H1 (cell line): Measurements from ENCODE around the gene UBXN4. TPM values are rescaled to one million over a fixed set of nuclear protein-coding genes. Genes with fewer than 3 reads are reported as not detected.

Source experiments
- SP2 ChIP-seq: IDR thresholded peaks from 2 replicates; pipeline ENCODE4 v1.6.1; 2012; ENCODE audit warnings: mild to moderate bottlenecking, low read length, inconsistent platforms
- polyA plus RNA-seq, 7 experiments: library from polyadenylated mRNA; depleted of rRNA in 3 of 7; stranded (reverse) in 5 of 7; unstranded in 2 of 7; fragments of >200 nt in 5 of 7; fragments of 200-250 nt in 2 of 7; gene quantifications; 1 replicate in 5 of 7; 2 replicates in 1 of 7; 4 replicates in 1 of 7; pipeline versions ENCODE4 v1.2.1 to v1.2.3, GENCODE V29; 2011 to 2013; ENCODE audit warnings: missing spikeins in 2 of 7, mixed read lengths in 2 of 7
- total RNA-seq: library from RNA; stranded (reverse); fragmentation: NEBNext Ultra II Directional; extraction: Animal tissue kit (Norgen Biotek cat#: 25700); gene quantifications from 2 replicates; pipeline ENCODE4 v1.2.1, GENCODE V29; 2021
- TF ChIP-seq, protein P1 (sequence below): fragments of 300-600 bp; sonication (generic); IDR thresholded peaks from 2 replicates; pipeline ENCODE4 v1.7.1; 2012; ENCODE audit warnings: low read length, moderate library complexity, mild to moderate bottlenecking, inconsistent platforms; ENCODE audit not compliant: insufficient replicate concordance

The UBXN4 gene
- total and polyA plus RNA-seq, 2 of the 8 experiments (the other 6 are each of a cell fraction or from before 2014, with no cell fraction given) = 20.1 to 64.2 TPM

DNA sequence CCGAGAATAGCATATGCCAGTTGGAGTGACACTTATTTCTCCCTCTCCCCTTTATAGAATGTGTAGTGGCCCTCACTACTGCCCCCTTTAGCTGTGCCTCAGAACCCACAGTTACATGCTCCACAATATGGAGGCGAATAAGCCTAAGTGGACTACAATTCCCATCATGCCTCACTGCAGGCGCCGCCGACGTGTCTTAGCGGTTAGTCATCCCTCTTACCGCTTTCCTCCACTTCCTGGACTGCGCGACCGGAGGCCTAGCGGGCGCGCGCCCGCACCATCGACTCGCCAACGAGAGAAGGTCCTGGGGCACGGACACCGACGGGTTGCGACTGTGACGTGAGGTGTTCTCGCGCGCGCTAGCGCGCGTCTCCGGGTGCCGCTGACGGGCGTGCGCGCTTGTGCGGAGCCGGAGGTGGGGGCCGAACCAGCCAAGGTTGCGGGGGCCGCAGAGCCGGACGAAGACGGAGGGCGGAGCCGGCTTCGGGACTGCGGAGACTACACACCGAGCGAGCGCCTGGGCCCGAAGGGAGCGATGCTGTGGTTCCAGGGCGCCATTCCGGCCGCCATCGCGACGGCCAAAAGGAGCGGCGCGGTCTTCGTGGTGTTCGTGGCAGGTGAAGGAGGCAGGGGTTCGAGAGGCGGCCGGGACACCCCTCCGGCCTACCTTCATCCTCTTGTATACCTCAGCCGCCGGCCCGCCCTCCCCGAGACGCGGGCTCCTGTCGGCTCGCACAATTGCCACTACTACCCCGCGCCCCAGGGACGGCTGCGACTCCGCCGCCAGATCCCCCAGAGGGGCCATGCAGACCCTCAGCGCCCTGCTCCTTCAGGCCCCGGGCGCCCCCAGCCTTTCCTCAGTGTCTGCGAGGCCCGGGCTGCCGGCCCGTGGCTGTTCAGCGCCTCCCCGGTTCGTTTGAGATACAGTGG, at the start of gene UBXN4 (continued):
- TF ChIP-seq, protein P1, sequence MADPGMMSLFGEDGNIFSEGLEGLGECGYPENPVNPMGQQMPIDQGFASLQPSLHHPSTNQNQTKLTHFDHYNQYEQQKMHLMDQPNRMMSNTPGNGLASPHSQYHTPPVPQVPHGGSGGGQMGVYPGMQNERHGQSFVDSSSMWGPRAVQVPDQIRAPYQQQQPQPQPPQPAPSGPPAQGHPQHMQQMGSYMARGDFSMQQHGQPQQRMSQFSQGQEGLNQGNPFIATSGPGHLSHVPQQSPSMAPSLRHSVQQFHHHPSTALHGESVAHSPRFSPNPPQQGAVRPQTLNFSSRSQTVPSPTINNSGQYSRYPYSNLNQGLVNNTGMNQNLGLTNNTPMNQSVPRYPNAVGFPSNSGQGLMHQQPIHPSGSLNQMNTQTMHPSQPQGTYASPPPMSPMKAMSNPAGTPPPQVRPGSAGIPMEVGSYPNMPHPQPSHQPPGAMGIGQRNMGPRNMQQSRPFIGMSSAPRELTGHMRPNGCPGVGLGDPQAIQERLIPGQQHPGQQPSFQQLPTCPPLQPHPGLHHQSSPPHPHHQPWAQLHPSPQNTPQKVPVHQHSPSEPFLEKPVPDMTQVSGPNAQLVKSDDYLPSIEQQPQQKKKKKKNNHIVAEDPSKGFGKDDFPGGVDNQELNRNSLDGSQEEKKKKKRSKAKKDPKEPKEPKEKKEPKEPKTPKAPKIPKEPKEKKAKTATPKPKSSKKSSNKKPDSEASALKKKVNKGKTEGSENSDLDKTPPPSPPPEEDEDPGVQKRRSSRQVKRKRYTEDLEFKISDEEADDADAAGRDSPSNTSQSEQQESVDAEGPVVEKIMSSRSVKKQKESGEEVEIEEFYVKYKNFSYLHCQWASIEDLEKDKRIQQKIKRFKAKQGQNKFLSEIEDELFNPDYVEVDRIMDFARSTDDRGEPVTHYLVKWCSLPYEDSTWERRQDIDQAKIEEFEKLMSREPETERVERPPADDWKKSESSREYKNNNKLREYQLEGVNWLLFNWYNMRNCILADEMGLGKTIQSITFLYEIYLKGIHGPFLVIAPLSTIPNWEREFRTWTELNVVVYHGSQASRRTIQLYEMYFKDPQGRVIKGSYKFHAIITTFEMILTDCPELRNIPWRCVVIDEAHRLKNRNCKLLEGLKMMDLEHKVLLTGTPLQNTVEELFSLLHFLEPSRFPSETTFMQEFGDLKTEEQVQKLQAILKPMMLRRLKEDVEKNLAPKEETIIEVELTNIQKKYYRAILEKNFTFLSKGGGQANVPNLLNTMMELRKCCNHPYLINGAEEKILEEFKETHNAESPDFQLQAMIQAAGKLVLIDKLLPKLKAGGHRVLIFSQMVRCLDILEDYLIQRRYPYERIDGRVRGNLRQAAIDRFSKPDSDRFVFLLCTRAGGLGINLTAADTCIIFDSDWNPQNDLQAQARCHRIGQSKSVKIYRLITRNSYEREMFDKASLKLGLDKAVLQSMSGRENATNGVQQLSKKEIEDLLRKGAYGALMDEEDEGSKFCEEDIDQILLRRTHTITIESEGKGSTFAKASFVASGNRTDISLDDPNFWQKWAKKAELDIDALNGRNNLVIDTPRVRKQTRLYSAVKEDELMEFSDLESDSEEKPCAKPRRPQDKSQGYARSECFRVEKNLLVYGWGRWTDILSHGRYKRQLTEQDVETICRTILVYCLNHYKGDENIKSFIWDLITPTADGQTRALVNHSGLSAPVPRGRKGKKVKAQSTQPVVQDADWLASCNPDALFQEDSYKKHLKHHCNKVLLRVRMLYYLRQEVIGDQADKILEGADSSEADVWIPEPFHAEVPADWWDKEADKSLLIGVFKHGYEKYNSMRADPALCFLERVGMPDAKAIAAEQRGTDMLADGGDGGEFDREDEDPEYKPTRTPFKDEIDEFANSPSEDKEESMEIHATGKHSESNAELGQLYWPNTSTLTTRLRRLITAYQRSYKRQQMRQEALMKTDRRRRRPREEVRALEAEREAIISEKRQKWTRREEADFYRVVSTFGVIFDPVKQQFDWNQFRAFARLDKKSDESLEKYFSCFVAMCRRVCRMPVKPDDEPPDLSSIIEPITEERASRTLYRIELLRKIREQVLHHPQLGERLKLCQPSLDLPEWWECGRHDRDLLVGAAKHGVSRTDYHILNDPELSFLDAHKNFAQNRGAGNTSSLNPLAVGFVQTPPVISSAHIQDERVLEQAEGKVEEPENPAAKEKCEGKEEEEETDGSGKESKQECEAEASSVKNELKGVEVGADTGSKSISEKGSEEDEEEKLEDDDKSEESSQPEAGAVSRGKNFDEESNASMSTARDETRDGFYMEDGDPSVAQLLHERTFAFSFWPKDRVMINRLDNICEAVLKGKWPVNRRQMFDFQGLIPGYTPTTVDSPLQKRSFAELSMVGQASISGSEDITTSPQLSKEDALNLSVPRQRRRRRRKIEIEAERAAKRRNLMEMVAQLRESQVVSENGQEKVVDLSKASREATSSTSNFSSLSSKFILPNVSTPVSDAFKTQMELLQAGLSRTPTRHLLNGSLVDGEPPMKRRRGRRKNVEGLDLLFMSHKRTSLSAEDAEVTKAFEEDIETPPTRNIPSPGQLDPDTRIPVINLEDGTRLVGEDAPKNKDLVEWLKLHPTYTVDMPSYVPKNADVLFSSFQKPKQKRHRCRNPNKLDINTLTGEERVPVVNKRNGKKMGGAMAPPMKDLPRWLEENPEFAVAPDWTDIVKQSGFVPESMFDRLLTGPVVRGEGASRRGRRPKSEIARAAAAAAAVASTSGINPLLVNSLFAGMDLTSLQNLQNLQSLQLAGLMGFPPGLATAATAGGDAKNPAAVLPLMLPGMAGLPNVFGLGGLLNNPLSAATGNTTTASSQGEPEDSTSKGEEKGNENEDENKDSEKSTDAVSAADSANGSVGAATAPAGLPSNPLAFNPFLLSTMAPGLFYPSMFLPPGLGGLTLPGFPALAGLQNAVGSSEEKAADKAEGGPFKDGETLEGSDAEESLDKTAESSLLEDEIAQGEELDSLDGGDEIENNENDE = peak; percentile 52
- TF ChIP-seq SP2 = no peak
- TF ChIP-seq, all 59 proteins: peak for 26
